IMR-90 (cell line): ENCODE results near the gene MAGEA3. TPM values are rescaled to one million over a fixed set of nuclear protein-coding genes. Genes with fewer than 3 reads are reported as not detected.
A peak's percentile ranks its signal among the peaks of the same experiment; 100 is the strongest.
"Not testable (repeated sequence)": the region's sequence is repeated elsewhere in the genome, so short reads cannot be mapped to it uniquely, and the experiment has no call there.

Experiments used
- ATAC-seq: fragments of 200-7000 bp; cut with Tn5 transposase; 2 replicates; pipeline ENCODE4 v1.9.1; 2020; ENCODE audit warnings: low read depth, mild to moderate bottlenecking, moderate library complexity
- Bru-seq: library from RNA; stranded (reverse); fragments of 400-500 nt; gene quantifications from one replicate; lab custom pipeline; 2021; lab: Mats Ljungman, UMichigan
- BruChase-seq, 2 experiments: library from RNA; stranded (reverse); fragments of 400-500 nt; gene quantifications; one replicate each; lab custom pipeline; 2021; lab: Mats Ljungman, UMichigan
- BruUV-seq: library from RNA; stranded (reverse); fragments of 400-500 nt; replicated peaks from 2 replicates; lab custom pipeline; 2021; lab: Mats Ljungman, UMichigan
- CTCF ChIA-PET: fragments of 300-600 bp; formaldehyde crosslinking; extraction: SDS; loops from one replicate; lab custom pipeline; 2021; ENCODE audit warnings: antibody characterized with exemption; lab: Yijun Ruan, JAX
- POLR2A ChIA-PET: fragments of 300-600 bp; sonication (Branson Sonifier 250); formaldehyde crosslinking; loops from one replicate; lab custom pipeline; 2022; ENCODE audit warnings: antibody characterized with exemption; ENCODE audit not compliant: unreplicated experiment; lab: Charles Lee
- DNase-seq: peaks from one replicate; pipeline ENCODE4 v3.0.0; 2013
- H2AFZ ChIP-seq: replicated peaks from 2 replicates; pipeline ENCODE3; 2013; ENCODE audit warnings: low read length, mild to moderate bottlenecking; ENCODE audit not compliant: poor library complexity
- H2AK5ac ChIP-seq: 2 replicates; pipeline ENCODE4 v1.6.1; 2013; ENCODE audit warnings: low read depth, low read length, inconsistent platforms
- H2AK9ac ChIP-seq: replicated peaks from 2 replicates; pipeline ENCODE3; 2013; ENCODE audit warnings: mild to moderate bottlenecking, low read depth, low read length, moderate library complexity; ENCODE audit not compliant: poor library complexity
- H2BK120ac ChIP-seq: 2 replicates; pipeline ENCODE4 v1.6.1; 2013; ENCODE audit warnings: low read depth, low read length, inconsistent platforms
- H2BK15ac ChIP-seq: 3 replicates; pipeline ENCODE4 v1.6.1; 2013; ENCODE audit warnings: low read depth, low read length, inconsistent platforms
- H2BK20ac ChIP-seq: 2 replicates; pipeline ENCODE4 v1.6.1; 2013; ENCODE audit warnings: low read depth, mild to moderate bottlenecking, inconsistent platforms, low read length, moderate library complexity
- H2BK5ac ChIP-seq: 2 replicates; pipeline ENCODE4 v1.6.1; 2013; ENCODE audit warnings: mild to moderate bottlenecking, low read depth, low read length, inconsistent platforms; ENCODE audit not compliant: poor library complexity, severe bottlenecking
- H3K14ac ChIP-seq: replicated peaks from 2 replicates; pipeline ENCODE4 v1.6.1; 2013; ENCODE audit warnings: low read depth, low read length, inconsistent platforms
- H3K18ac ChIP-seq: 2 replicates; pipeline ENCODE4 v1.6.1; 2013; ENCODE audit warnings: low read depth, low read length, control low read depth
- H3K23ac ChIP-seq: 2 replicates; pipeline ENCODE4 v1.6.1; 2013; ENCODE audit warnings: low read depth, low read length, inconsistent platforms
- H3K27ac ChIP-seq: 2 replicates; pipeline ENCODE4 v1.5.1; 2013; ENCODE audit warnings: mild to moderate bottlenecking, control low read depth, low read length; ENCODE audit not compliant: insufficient read depth
- H3K27me3 ChIP-seq: 2 replicates; pipeline ENCODE4 v1.6.1; 2013; ENCODE audit warnings: low read length; ENCODE audit not compliant: control insufficient read depth, insufficient read depth
- H3K36me3 ChIP-seq: 2 replicates; pipeline ENCODE4 v1.6.1; 2013; ENCODE audit warnings: low read length, mixed read lengths; ENCODE audit not compliant: control insufficient read depth, insufficient read depth
- H3K4ac ChIP-seq: 2 replicates; pipeline ENCODE4 v1.6.1; 2013; ENCODE audit warnings: low read depth, low read length, inconsistent platforms
- H3K4me1 ChIP-seq: 2 replicates; pipeline ENCODE4 v1.6.1; 2013; ENCODE audit warnings: low read length, mixed read lengths; ENCODE audit not compliant: control insufficient read depth, insufficient read depth
- H3K4me2 ChIP-seq: 2 replicates; pipeline ENCODE4 v1.6.1; 2013; ENCODE audit warnings: low read depth, mild to moderate bottlenecking, control low read depth, low read length, moderate library complexity
- H3K4me3 ChIP-seq: 2 replicates; pipeline ENCODE4 v1.5.1; 2013; ENCODE audit warnings: low read depth, mild to moderate bottlenecking, control low read depth, low read length, moderate library complexity; ENCODE audit not compliant: insufficient read depth
- H3K56ac ChIP-seq: 2 replicates; pipeline ENCODE4 v1.6.1; 2013; ENCODE audit warnings: low read length, inconsistent platforms; ENCODE audit not compliant: insufficient read depth; ENCODE audit errors: extremely low read depth
- H3K79me1 ChIP-seq, 2 experiments: 2 replicates each; pipeline ENCODE4 v1.6.1; 2013; ENCODE audit warnings: low read length in 2 of 2, inconsistent platforms in 1 of 2, low read depth in 1 of 2
- H3K9ac ChIP-seq: 2 replicates; pipeline ENCODE4 v1.6.1; 2013; ENCODE audit warnings: low read depth, low read length, control low read depth
- H3K9me1 ChIP-seq: 2 replicates; pipeline ENCODE4 v1.6.1; 2013; ENCODE audit warnings: low read length, inconsistent platforms; ENCODE audit not compliant: insufficient read depth
- H3K9me3 ChIP-seq: 2 replicates; pipeline ENCODE4 v1.6.1; 2013; ENCODE audit warnings: low read length; ENCODE audit not compliant: control insufficient read depth, insufficient read depth
- H4K20me1 ChIP-seq: 2 replicates; pipeline ENCODE4 v1.6.1; 2013; ENCODE audit warnings: low read length, inconsistent platforms; ENCODE audit not compliant: insufficient read depth
- H4K5ac ChIP-seq: 2 replicates; pipeline ENCODE4 v1.6.1; 2013; ENCODE audit warnings: mild to moderate bottlenecking, low read depth, low read length, control low read depth
- H4K8ac ChIP-seq, 2 experiments: 2 replicates each; pipeline ENCODE4 v1.6.1; 2013; ENCODE audit warnings: low read depth in 2 of 2, low read length in 2 of 2, control low read depth in 1 of 2, inconsistent platforms in 1 of 2
- H4K91ac ChIP-seq: 2 replicates; pipeline ENCODE4 v1.6.1; 2013; ENCODE audit warnings: low read depth, low read length, inconsistent platforms; ENCODE audit not compliant: insufficient read depth
- WGBS, 2 experiments: methylation state at CpG; one replicate each; pipeline versions ENCODE4 v1.1.5 to v1.1.7; 2013; ENCODE audit warnings: missing lambda C conversion rate in 2 of 2; ENCODE audit not compliant: insufficient read length in 1 of 2; ENCODE audit errors: extremely low coverage in 2 of 2; 5-methylcytosine and 5-hydroxymethylcytosine counted together
- dilution Hi-C: fragments of 300-500 bp; cut with HindIII; formaldehyde crosslinking; loops from one replicate; pipeline ENCODE4 v1.14.3; 2018; ENCODE audit warnings: low sequenced_read_pairs; ENCODE audit not compliant: unreplicated experiment
- in situ Hi-C: fragments of 300-500 bp; cut with MboI; formaldehyde crosslinking; loops from 3 replicates; pipeline ENCODE4 v1.14.3; 2019; ENCODE audit warnings: low sequenced_read_pairs, inconsistent platforms, mixed read lengths
- intact Hi-C: fragments of 100-400 bp; cut with micrococcal nuclease; formaldehyde crosslinking; loops from 2 replicates; pipeline ENCODE4 v1.10.0; 2022
- long read RNA-seq: library from polyadenylated mRNA; unstranded; transcript quantifications from one replicate; pipeline ENCODE4 v2.0.0, GENCODE V29; 2021; ENCODE audit not compliant: unreplicated experiment
- polyA plus RNA-seq, 3 experiments: library from polyadenylated mRNA; depleted of rRNA; stranded (reverse); fragments of >200 nt; gene quantifications; 2 replicates each; pipeline ENCODE4 v1.2.3, GENCODE V29; 2012; ENCODE audit warnings: low replicate concordance in 1 of 3
- total RNA-seq: library from RNA; depleted of rRNA; stranded (reverse); fragments of >200 nt; gene quantifications from 2 replicates; pipeline ENCODE4 v1.2.3, GENCODE V29; 2012; rRNA removed

The MAGEA3 gene, protein sequence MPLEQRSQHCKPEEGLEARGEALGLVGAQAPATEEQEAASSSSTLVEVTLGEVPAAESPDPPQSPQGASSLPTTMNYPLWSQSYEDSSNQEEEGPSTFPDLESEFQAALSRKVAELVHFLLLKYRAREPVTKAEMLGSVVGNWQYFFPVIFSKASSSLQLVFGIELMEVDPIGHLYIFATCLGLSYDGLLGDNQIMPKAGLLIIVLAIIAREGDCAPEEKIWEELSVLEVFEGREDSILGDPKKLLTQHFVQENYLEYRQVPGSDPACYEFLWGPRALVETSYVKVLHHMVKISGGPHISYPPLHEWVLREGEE
- total RNA-seq: not detected in 2 replicates
- polyA plus RNA-seq (2012; rRNA removed): not detected in 2 replicates
- not detected in 2 replicates for polyA plus RNA-seq (2012; cell fraction: cytosol; rRNA removed)
- not detected in 2 replicates for polyA plus RNA-seq (2012; cell fraction: nucleus; rRNA removed; ENCODE audit: low replicate concordance)
- Bru-seq, nascent RNA: not detected
- BruChase-seq, experiment 1, labeled RNA remaining after a 6-hour chase: percentile 13 among the genes with signal in this experiment
- BruChase-seq, experiment 2, labeled RNA remaining after a 2-hour chase: not detected
- long read RNA-seq: 0 reads

DNA sequence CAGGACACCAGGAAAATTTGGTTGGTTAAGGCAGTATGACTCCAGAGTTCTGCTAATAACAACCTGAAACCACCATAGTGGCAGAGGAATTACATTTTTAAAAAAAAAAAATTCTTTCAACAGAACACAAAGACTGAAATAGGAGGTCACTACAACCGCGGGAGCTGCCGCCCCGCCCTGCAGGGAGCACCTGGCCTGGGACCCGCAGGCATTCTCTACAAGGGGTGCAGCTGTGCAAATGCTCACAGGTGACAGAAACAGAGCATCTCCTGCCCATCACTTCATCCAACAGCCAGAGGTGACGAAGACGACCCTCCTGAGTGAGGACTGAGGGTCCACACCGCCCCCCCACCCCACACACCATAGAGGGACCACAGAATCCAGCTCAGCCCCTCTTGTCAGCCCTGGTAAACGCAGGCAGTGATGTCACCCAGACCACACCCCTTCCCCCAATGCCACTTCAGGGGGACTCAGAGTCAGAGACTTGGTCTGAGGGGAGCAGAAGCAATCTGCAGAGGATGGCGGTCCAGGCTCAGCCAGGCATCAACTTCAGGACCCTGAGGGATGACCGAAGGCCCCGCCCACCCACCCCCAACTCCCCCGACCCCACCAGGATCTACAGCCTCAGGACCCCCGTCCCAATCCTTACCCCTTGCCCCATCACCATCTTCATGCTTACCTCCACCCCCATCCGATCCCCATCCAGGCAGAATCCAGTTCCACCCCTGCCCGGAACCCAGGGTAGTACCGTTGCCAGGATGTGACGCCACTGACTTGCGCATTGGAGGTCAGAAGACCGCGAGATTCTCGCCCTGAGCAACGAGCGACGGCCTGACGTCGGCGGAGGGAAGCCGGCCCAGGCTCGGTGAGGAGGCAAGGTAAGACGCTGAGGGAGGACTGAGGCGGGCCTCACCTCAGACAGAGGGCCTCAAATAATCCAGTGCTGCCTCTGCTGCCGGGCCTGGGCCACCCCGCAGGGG lies at the start of gene MAGEA3:
Gene MAGEA3 (plus strand): TSS at position 843 of the 980 bp plus-strand sequence. CDS start 2,039 bp downstream, outside the sequence.
- H3K56ac ChIP-seq, H4K91ac ChIP-seq, H3K23ac ChIP-seq, H4K20me1 ChIP-seq, H3K27ac ChIP-seq, H3K4me1 ChIP-seq, H3K9ac ChIP-seq, H3K18ac ChIP-seq, H3K4me2 ChIP-seq, H4K5ac ChIP-seq, H2BK15ac ChIP-seq, CTCF ChIA-PET, H2AFZ ChIP-seq, intact Hi-C loops, ATAC-seq, H2AK9ac ChIP-seq, H3K4me3 ChIP-seq, H2AK5ac ChIP-seq, POLR2A ChIA-PET, H3K14ac ChIP-seq, H2BK120ac ChIP-seq, H4K8ac ChIP-seq, H3K4ac ChIP-seq, DNase-seq, H2BK5ac ChIP-seq, H3K9me1 ChIP-seq, H3K9me3 ChIP-seq, H3K79me1 ChIP-seq, H3K27me3 ChIP-seq, BruUV-seq, H3K36me3 ChIP-seq, in situ Hi-C loops, dilution Hi-C loops, H2BK20ac ChIP-seq: not testable (repeated sequence)
- no CpG with 5 or more reads among the region's 34 CpGs for WGBS, 2 experiments
